Retinal pigment epithelial cell (primary cell): ENCODE data around the gene MDC1.

Source experiments
- DNase-seq: peaks from one replicate; pipeline ENCODE4 v3.0.0-alpha.2; 2010; ENCODE audit warnings: low read depth
- H3K4me3 ChIP-seq: 2 replicates; pipeline ENCODE4 v1.5.1; 2011; ENCODE audit warnings: mild to moderate bottlenecking, low read length, control low read depth, moderate library complexity
- CTCF ChIP-seq: conservative IDR thresholded peaks from 2 replicates; pipeline ENCODE4 v1.5.1; 2011; ENCODE audit warnings: low read depth, low read length, control low read depth, inconsistent platforms

Gene MDC1

DNA sequence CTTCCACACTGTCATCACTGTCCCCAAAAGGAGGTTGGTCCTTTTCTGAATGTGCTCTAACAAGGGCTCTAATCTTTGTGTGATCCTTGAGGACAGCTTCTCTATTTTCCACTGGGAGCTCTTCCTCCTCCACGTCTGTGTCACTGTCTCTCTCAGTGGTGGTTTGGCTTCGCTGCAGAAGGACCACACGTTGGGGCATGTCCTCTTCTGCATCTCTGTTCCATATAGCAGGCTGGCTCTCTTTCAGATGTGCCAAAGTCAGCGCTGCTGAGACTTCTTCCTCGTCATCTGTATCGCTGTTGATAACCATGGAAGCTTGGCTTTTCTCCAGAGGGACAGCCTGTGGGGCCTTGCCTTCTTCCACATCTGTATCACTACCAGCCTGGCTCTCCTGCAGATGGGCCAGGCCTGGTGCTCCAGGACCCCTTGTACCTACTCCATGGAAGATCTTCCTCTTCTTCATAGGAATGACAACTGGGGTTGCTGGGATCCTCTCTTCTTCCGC, 4.6 kb downstream of the MDC1 start:
- no peak for TF ChIP-seq CTCF
- no peak for DNase-seq
- H3K4me3 ChIP-seq = no peak overlapping the region

DNA sequence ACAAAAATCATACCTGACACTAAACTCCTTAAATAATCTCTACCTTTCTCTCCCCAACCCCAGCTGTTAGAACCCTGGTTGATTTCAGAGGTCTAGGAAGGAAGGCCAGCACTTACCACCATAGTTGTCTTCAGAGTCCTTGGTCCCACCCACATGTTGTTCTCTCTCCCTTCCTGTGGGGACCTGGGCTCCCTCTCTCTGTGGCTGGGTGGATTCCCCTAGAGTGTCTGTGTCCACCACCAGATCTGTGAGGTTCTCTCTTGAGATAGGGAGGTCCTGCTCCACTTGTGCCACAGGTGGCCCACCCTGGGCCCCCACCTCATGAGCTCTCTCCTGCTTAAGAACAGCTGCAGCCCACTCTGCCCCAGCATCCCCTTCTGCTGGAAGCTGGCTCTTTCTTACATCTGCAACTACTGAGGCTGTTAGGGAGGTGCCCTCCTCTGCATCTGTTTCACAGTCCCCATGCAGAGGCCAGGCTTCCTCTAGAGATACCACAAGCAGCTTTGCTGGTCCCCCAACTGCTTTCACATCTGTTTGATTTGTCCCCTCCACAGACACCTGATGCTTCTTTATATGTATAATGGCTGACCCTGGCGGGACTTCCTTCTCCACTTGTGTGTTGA, 5.2 kb downstream of the MDC1 start:
- no peak for TF ChIP-seq CTCF
- DNase-seq = no peak

GRCh38 chr6:30709101-30709868, 7.8 kb downstream of the MDC1 start:
- H3K4me3 ChIP-seq = no peak overlapping the region
- TF ChIP-seq CTCF = no peak
- no peak for DNase-seq

More for the DNA sequence above, 5.2 kb downstream of the MDC1 start:
- H3K4me3 ChIP-seq = no peak overlapping the region

GRCh38 chr6:30707281-30707850, 9.7 kb downstream of the MDC1 start:
- no peak overlapping the region for H3K4me3 ChIP-seq
- no peak for DNase-seq
- TF ChIP-seq CTCF = no peak

- no peak overlapping the region for H3K4me3 ChIP-seq
- no peak for DNase-seq
- TF ChIP-seq CTCF = no peak
Measured at GRCh38 chr6:30705620-30706019, 11.5 kb downstream of the MDC1 start.

- no peak for DNase-seq
Measured at GRCh38 chr6:30703821-30704220, 13.3 kb downstream of the MDC1 start.

More at GRCh38 chr6:30703821-30704220, 13.3 kb downstream of the MDC1 start:
- no peak overlapping the region for H3K4me3 ChIP-seq
- no peak for TF ChIP-seq CTCF
